Measurements from ENCODE around the gene KCNMB2.
"Not testable (repeated sequence)": the region's sequence is repeated elsewhere in the genome, so short reads cannot be mapped to it uniquely, and the experiment has no call there.

- TF ChIP-seq CTCF (IDR thresholded peaks at IDR 0.05); EP300 (IDR thresholded peaks at IDR 0.05; ENCODE audit: low read depth): not testable (repeated sequence)
These were observed 13.2 kb downstream of the KCNMB2 start for GRCh38 chr3:178549426-178549825.

All from transverse colon (tissue), 3 donors.